Measurements from ENCODE around the gene ATE1. TPM values are rescaled to one million over a fixed set of nuclear protein-coding genes. Genes with fewer than 3 reads are reported as not detected.

The ATE1 gene
- total and polyA plus RNA-seq, 2 donors (not counting 3 experiments of a cell fraction or from before 2014, with no cell fraction given), result 8.7 to 27.1 TPM

- BruUV-seq (replicated peaks), result no TSS peak
- Histone ChIP-seq H4K20me1 (replicated peaks; ENCODE audit: control insufficient read depth, extremely low read depth, insufficient read depth, low read length) (no peaks in the 10 kb centered on the region), H3K9ac (replicated peaks; ENCODE audit: extremely low read depth, insufficient read depth, low read length) (no peak overlapping the region), H3K27me3 (ENCODE audit: control insufficient read depth in 2 of 2, insufficient read depth in 2 of 2, low read length in 2 of 2) (no peaks in the 10 kb centered on the region), H3K9me1 (replicated peaks; ENCODE audit: control insufficient read depth, extremely low read depth, insufficient read depth, low read length) (no peaks in the 10 kb centered on the region), H3K4me2 (ENCODE audit: insufficient read depth, low read length) (no peak overlapping the region), H3K36me3 (ENCODE audit: control insufficient read depth in 2 of 2, extremely low read depth in 1 of 2, insufficient read depth in 2 of 2, low read length in 2 of 2) (no peaks in the 10 kb centered on the region), H3K4me1 (ENCODE audit: control insufficient read depth, extremely low read depth, insufficient read depth, low read length) (no peaks in the 10 kb centered on the region), H3K9me3 (replicated peaks; ENCODE audit: control insufficient read depth, insufficient read depth, low read length) (no peaks in the 10 kb centered on the region), H3K4me3 (replicated peaks in 1 of 3; ENCODE audit: insufficient read depth in 1 of 3, low read depth in 1 of 3, low read length in 3 of 3) (no peak overlapping the region), H3K79me2 (ENCODE audit: control insufficient read depth, insufficient read depth, low read length) (no peaks in the 10 kb centered on the region), H3K27ac (ENCODE audit: insufficient read depth, low read depth, low read length) (no peak overlapping the region), H2AFZ (ENCODE audit: low read depth, low read length) (no peak overlapping the region)
- intact Hi-C loops (cut with micrococcal nuclease), result no loop called here
- CTCF ChIA-PET, result no interaction called here
- DNase-seq (ENCODE audit: low read depth, low spot score), result no peak
- TF ChIP-seq FOS (IDR thresholded peaks at IDR 0.05; ENCODE audit: borderline replicate concordance, insufficient read depth, low read length) (no peak), POLR2A (IDR thresholded peaks at IDR 0.05; ENCODE audit: low read depth, low read length) (no peak), GATA2 (IDR thresholded peaks at IDR 0.05; ENCODE audit: insufficient read depth, insufficient read length, low read depth, low read length) (no peak), MYC (IDR thresholded peaks at IDR 0.05; ENCODE audit: low read depth, low read length) (no peak), POLR2AphosphoS5 (IDR thresholded peaks at IDR 0.05; ENCODE audit: insufficient read depth, low read depth, low read length) (no peak), JUN (IDR thresholded peaks at IDR 0.05; ENCODE audit: borderline replicate concordance, insufficient read depth, insufficient read length, low read depth) (no peak), EZH2 (IDR thresholded peaks at IDR 0.05; ENCODE audit: borderline replicate concordance, low read depth, low read length, severe bottlenecking) (no peak)
- TF ChIP-seq, protein P1, sequence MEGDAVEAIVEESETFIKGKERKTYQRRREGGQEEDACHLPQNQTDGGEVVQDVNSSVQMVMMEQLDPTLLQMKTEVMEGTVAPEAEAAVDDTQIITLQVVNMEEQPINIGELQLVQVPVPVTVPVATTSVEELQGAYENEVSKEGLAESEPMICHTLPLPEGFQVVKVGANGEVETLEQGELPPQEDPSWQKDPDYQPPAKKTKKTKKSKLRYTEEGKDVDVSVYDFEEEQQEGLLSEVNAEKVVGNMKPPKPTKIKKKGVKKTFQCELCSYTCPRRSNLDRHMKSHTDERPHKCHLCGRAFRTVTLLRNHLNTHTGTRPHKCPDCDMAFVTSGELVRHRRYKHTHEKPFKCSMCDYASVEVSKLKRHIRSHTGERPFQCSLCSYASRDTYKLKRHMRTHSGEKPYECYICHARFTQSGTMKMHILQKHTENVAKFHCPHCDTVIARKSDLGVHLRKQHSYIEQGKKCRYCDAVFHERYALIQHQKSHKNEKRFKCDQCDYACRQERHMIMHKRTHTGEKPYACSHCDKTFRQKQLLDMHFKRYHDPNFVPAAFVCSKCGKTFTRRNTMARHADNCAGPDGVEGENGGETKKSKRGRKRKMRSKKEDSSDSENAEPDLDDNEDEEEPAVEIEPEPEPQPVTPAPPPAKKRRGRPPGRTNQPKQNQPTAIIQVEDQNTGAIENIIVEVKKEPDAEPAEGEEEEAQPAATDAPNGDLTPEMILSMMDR (IDR thresholded peaks at IDR 0.05; ENCODE audit: extremely low read depth in 1 of 2, insufficient read depth in 1 of 2, low read depth in 1 of 2, low read length in 2 of 2), result no peak
- TF ChIP-seq, protein P2, sequence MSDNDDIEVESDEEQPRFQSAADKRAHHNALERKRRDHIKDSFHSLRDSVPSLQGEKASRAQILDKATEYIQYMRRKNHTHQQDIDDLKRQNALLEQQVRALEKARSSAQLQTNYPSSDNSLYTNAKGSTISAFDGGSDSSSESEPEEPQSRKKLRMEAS (IDR thresholded peaks at IDR 0.05; ENCODE audit: insufficient read depth, insufficient read length), result no peak
- POLR2A ChIA-PET, result no interaction called here
- no peak for FAIRE-seq
- dilution Hi-C loops (cut with MboI; ENCODE audit: extremely low pct_ligation_motif_present, low sequenced_read_pairs), result no loop called here
Measured at GRCh38 chr10:121702351-121703320, 225.2 kb downstream of the ATE1 start.
